Upper lobe of left lung (tissue), 6 donors: ENCODE results near the gene PLXNA2. TPM values are rescaled to one million over a fixed set of nuclear protein-coding genes. Genes with fewer than 3 reads are reported as not detected.

Experiments used
- ATAC-seq, 2 donors: fragments of 200-7000 bp; cut with Tn5 transposase; one replicate each; pipeline ENCODE4 v1.9.1; 2022; ENCODE audit warnings: mild to moderate bottlenecking in 2 of 2, moderate library complexity in 2 of 2; ENCODE audit not compliant: low FRiP score in 2 of 2
- DNase-seq, 2 donors: peaks; one replicate each; pipeline ENCODE4 v3.0.0-alpha.2; 2019 to 2020
- H3K27ac ChIP-seq, 4 donors: fragments of 200-600 bp; sonication (generic); one replicate each; pipeline ENCODE4 v1.5.1; 2016 to 2019
- H3K27me3 ChIP-seq, 4 donors: fragments of 200-600 bp; sonication (generic); one replicate each; pipeline ENCODE4 v1.5.1; 2017 to 2019
- H3K36me3 ChIP-seq, 4 donors: fragments of 200-600 bp; sonication (generic); one replicate each; pipeline ENCODE4 v1.5.1; 2016 to 2019
- H3K4me1 ChIP-seq, 4 donors: fragments of 200-600 bp; sonication (generic); one replicate each; pipeline ENCODE4 v1.5.1; 2018 to 2019
- H3K4me3 ChIP-seq, 4 donors: fragments of 200-600 bp; sonication (generic); one replicate each; pipeline ENCODE4 v1.5.1; 2017 to 2019; ENCODE audit warnings: mild to moderate bottlenecking in 2 of 4, moderate library complexity in 1 of 4
- H3K9me3 ChIP-seq, 4 donors: fragments of 200-600 bp; sonication (generic); one replicate each; pipeline ENCODE4 v1.5.1; 2018 to 2019
- CTCF ChIP-seq, 6 experiments: fragments of 450-650 bp in 4 of 6; fragments of 200-600 bp in 2 of 6; sonication (generic) in 2 of 6; IDR thresholded peaks; one replicate each; pipeline ENCODE4 v1.5.1; 2016 to 2019; ENCODE audit warnings: antibody characterized with exemption in 6 of 6
- EP300 ChIP-seq, 4 donors: sonication (generic); formaldehyde crosslinking; IDR thresholded peaks; one replicate each; pipeline ENCODE4 v1.5.1; 2017; ENCODE audit warnings: antibody characterized with exemption in 4 of 4, control low read depth in 2 of 4
- POLR2A ChIP-seq, 4 donors: fragments of 450-650 bp; IDR thresholded peaks; one replicate each; pipeline ENCODE4 v1.5.1; 2016 to 2017; ENCODE audit warnings: antibody characterized with exemption in 4 of 4, mild to moderate bottlenecking in 2 of 4
- POLR2AphosphoS5 ChIP-seq, 2 donors: sonication (generic); formaldehyde crosslinking; IDR thresholded peaks; one replicate each; pipeline ENCODE4 v1.5.1; 2017; ENCODE audit warnings: antibody characterized with exemption in 2 of 2
- WGBS, 2 donors: methylation state at CpG; one replicate each; pipeline ENCODE4 v1.1.5; 2017 to 2018; 5-methylcytosine and 5-hydroxymethylcytosine counted together
- total RNA-seq, 6 donors: library from RNA; depleted of rRNA in 4 of 6; stranded (reverse); fragments of >200 nt in 4 of 6; gene quantifications; one replicate each; pipeline versions ENCODE4 v1.1.0 to v1.2.1, GENCODE V29; 2016 to 2021
- donor health status: DM: no; HTN: no; CAD: no; lungs with moderate emphysema.
- donor health status: DM: no; HTN: yes; CAD: no; lungs with severe emphysema.

Gene PLXNA2
- total RNA-seq, 6 donors from 2014 or later, result 77.5 to 150 (median 101) TPM

- Histone ChIP-seq H3K27ac (no peak overlapping the region), H3K4me3 (no peak overlapping the region), H3K36me3 (no peaks in the 10 kb centered on the region), H3K9me3 (no peaks in the 10 kb centered on the region), H3K4me1 (no peaks in the 10 kb centered on the region), H3K27me3 (no peaks in the 10 kb centered on the region)
- no peak for DNase-seq
- ATAC-seq, result peak in 1 of 2 donors; percentile 82
- 86 to 91% methylated on average over 5 of the region's 5 CpGs for WGBS, 2 donors
- TF ChIP-seq POLR2A (IDR thresholded peaks at IDR 0.05) (no peak), CTCF (IDR thresholded peaks at IDR 0.05) (no peak), POLR2AphosphoS5 (IDR thresholded peaks at IDR 0.05) (no peak), EP300 (IDR thresholded peaks at IDR 0.05) (no peak)
These were observed 236.2 kb downstream of the PLXNA2 start for GRCh38 chr1:208007938-208008342.

- ATAC-seq (no peak), DNase-seq (no peak)
- no peak overlapping the region for H3K4me3 ChIP-seq
- no peaks in the 10 kb centered on the region for H3K27me3 ChIP-seq
- no peak overlapping the region for H3K27ac ChIP-seq
- TF ChIP-seq EP300 (IDR thresholded peaks at IDR 0.05) (no peak), CTCF (IDR thresholded peaks at IDR 0.05) (no peak), POLR2AphosphoS5 (IDR thresholded peaks at IDR 0.05) (no peak)
- no peaks in the 10 kb centered on the region for H3K36me3 ChIP-seq
- no peaks in the 10 kb centered on the region for H3K4me1 ChIP-seq
- H3K9me3 ChIP-seq, result no peaks in the 10 kb centered on the region
- WGBS, 2 donors, result 75 to 88% methylated on average over 3 of the region's 3 CpGs
These were observed 236.8 kb downstream of the PLXNA2 start for GRCh38 chr1:208007319-208007937.

- ATAC-seq (no peak), DNase-seq (no peak)
- no peak for TF ChIP-seq CTCF (IDR thresholded peaks at IDR 0.05)
- TF ChIP-seq POLR2AphosphoS5 (IDR thresholded peaks at IDR 0.05), result no peak
- no peak for TF ChIP-seq POLR2A (IDR thresholded peaks at IDR 0.05)
- no peak for TF ChIP-seq EP300 (IDR thresholded peaks at IDR 0.05)
- Histone ChIP-seq H3K27ac (no peak overlapping the region), H3K9me3 (no peaks in the 10 kb centered on the region), H3K4me1 (no peaks in the 10 kb centered on the region), H3K36me3 (no peaks in the 10 kb centered on the region), H3K27me3 (no peaks in the 10 kb centered on the region), H3K4me3 (no peak overlapping the region)
- WGBS, 2 donors, result 86 to 88% methylated on average over 2 of the region's 2 CpGs
These were observed 237.8 kb downstream of the PLXNA2 start for GRCh38 chr1:208006258-208006920.

GRCh38 chr1:208004851-208005250 is 239.3 kb downstream of the PLXNA2 start:
- ATAC-seq (no peak), DNase-seq (no peak)
- no peak overlapping the region for H3K4me3 ChIP-seq
- no peaks in the 10 kb centered on the region for H3K4me1 ChIP-seq
- 64 to 74% methylated on average over 3 of the region's 3 CpGs for WGBS, 2 donors
- no peaks in the 10 kb centered on the region for H3K27me3 ChIP-seq
- H3K9me3 ChIP-seq, result no peaks in the 10 kb centered on the region
- no peaks in the 10 kb centered on the region for H3K36me3 ChIP-seq
- no peak overlapping the region for H3K27ac ChIP-seq
- TF ChIP-seq CTCF (IDR thresholded peaks at IDR 0.05), result no peak
- TF ChIP-seq EP300 (IDR thresholded peaks at IDR 0.05), result no peak
- no peak for TF ChIP-seq POLR2A (IDR thresholded peaks at IDR 0.05)
- TF ChIP-seq POLR2AphosphoS5 (IDR thresholded peaks at IDR 0.05), result no peak

- no peaks in the 10 kb centered on the region for H3K9me3 ChIP-seq
- no peaks in the 10 kb centered on the region for H3K36me3 ChIP-seq
- ATAC-seq (no peak), DNase-seq (no peak)
- no peaks in the 10 kb centered on the region for H3K27me3 ChIP-seq
- H3K4me1 ChIP-seq, result no peaks in the 10 kb centered on the region
- H3K27ac ChIP-seq, result no peak overlapping the region
- no peak for TF ChIP-seq EP300 (IDR thresholded peaks at IDR 0.05)
- no peak for TF ChIP-seq POLR2AphosphoS5 (IDR thresholded peaks at IDR 0.05)
- no peak for TF ChIP-seq POLR2A (IDR thresholded peaks at IDR 0.05)
- TF ChIP-seq CTCF (IDR thresholded peaks at IDR 0.05), result no peak
- H3K4me3 ChIP-seq, result no peak overlapping the region
- 91 to 94% methylated on average over 6 to 7 of the region's 7 CpGs for WGBS, 2 donors
These were observed 240.9 kb downstream of the PLXNA2 start for GRCh38 chr1:208003241-208003640.
